ENCODE results near the gene TSPYL6.
A peak's percentile ranks its signal among the peaks of the same experiment; 100 is the strongest.

TSPYL6 gene

DNA sequence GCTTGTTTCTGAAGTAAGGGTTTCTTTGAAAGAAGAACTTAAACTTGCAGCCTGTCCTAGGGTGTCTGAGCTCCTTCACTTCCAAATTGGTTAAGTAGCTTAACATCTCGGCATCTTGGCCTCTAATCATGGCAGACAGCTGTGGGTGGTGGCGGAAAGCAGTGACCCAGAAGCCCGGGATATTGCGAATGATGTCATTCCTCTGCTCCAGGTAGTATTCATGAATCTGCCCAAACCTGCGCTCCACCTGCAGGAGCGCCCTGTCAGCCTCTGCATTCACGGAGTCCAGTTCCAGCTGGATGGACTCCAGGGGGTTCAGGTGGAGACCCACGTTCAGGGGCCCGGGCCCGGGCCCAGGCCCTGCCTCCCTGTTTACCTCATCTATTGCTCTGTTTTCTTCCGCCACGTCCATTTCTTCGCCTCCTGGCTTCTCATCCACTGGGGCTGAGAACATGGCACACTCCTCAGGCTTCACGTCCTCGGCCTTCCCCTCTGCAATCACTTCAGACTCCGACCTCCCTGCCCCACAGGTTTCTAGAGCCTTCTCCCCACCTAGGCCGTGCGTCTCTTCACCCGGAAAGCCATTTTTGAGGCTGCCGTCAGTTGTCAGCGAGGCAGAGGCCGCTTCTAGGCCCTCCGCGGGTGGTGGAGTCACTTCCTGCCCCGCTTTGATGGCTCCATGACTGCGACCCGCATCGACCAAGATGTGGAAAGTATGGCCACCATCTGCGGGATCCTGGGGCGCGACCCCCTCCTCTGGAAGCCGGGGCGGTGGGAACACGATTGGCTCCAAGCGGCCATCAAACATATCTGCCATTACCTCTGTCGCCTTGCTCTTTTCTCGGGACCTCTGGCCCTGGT lies 569 bp downstream of the TSPYL6 start:
- DNase-seq (no peak), ATAC-seq (no peak)

DNA sequence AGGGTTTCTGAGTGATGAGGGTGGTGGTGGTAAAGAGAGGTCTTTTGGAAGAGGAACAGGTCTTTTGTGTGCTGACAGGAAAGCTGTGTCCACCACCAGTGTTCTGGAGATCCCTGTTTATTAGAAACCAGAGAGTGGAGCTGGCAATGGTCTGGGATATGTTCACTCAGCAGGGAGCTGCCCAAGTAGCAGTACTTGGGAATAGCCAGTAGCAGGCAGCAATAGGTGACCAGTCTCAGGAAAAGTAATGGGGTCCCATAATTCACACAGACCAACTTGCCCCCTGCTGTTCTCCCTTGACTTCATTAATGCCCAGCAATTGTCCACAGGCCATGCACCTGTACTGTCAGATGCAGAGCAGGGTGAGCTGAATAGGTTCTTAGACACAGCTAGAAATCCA lies 1.8 kb downstream of the TSPYL6 start:
- no peak for DNase-seq
- ATAC-seq: no peak

DNA sequence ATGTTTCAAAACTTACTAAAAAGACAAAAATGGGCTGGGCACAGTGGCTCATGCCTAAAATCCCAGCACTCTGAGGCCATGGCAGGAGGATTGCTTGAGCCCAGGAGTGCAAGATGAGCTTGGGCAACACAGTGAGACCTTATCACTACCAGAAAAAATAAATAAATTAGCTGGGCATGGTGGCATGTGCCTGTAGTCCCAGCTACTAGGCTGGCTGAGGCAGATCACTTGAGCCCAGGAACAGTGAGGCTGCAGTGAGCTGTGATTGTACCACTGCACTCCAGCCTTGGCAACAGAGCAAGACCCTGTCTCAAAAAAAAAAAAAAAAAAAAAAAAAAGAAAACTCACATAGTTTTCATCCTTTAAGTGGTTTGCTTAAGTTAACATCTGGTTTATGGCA lies 6.4 kb downstream of the TSPYL6 start:
- ATAC-seq: no peak
- no peak for DNase-seq

- DNase-seq: no peak
- no peak for ATAC-seq
These were observed 8.9 kb downstream of the TSPYL6 start for GRCh38 chr2:54247115-54247514.

- ATAC-seq: no peak
- DNase-seq: no peak
These were observed 15.2 kb downstream of the TSPYL6 start for GRCh38 chr2:54240515-54241469.

DNA sequence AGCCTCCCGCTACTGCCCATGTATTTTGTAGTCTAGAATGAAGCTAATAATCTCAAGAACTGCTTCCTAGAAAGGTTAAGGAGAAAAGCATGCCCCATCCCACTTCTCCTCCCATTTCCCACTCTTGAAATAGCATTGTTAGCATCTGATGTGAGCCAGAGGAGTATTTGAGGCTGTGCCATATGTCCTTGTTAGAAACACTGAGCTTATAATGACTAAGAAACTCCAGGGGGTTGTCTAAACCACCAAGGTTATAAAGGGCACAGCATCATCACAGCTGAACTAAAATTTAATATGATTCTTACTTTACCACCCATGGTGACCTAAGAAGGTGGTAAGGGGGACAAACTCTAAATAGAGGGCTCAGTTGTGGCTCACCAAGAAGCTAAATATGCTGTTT lies 16.6 kb downstream of the TSPYL6 start:
- ATAC-seq (peak; percentile 49), DNase-seq (no peak)

DNA sequence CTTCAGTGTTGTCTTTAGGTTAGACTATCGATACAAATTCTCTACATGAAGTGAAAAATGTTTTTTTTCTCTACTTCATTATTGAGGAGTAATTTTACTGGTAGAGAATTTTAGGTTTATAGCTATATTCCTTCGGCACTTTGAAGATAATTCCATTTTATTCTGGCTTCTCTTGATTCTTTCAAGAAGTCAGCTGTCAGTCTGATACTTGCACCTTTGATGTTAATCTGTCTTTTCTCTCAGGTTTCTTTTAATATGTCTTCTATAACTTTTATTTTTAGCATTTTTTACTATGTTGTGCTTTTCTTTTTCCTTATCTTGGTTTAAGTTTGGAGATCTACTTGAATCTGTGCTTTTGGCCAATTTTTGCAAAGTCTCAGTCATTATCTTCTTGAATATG lies 18.6 kb downstream of the TSPYL6 start:
- no peak for DNase-seq
- no peak for ATAC-seq

GRCh38 chr2:54233832-54234649 lies 22.0 kb downstream of the TSPYL6 start:
- DNase-seq (no peak), ATAC-seq (no peak)

GRCh38 chr2:54228945-54229344 lies 27.1 kb downstream of the TSPYL6 start:
- no peak for ATAC-seq
- no peak for DNase-seq

DNA sequence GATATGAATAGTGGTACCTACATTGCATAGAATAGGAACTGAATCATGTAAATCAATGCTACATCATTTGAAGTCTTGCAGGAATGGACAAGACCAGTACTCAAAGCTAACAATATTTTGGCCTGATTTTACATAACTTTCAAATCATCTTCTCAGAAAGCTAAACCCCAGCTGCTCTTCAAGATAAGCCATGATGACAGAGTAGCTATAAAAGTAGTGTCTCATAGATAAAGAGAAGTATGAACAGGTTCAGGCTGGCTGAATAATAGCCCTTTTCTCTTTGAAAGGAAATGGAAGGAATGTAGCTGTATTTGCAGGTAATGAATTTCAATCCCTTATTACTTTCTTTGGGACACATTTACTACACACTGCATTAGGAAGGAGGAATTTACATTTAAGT lies 28.2 kb downstream of the TSPYL6 start:
- DNase-seq (no peak), ATAC-seq (no peak)

- DNase-seq: no peak
- ATAC-seq: no peak
These were observed 29.8 kb downstream of the TSPYL6 start for GRCh38 chr2:54226260-54226659.

DNA sequence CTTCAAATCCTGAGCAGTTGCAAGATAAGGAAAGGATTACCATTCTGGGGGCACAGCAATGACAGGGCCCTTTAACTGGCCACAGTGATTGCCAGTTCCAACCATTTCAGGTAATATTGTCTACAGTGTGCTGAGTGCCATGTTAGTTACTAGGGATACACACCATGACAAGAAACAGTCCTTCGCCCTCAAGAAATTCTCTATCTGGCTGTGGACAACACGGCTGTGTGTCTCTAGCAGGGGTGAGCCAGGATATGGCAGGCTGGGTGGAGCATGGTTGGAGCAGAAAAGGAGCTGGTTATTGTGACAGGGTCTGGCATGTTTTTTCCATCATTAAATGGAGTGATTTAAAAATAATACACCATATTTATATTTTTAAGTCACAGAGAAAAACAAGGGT lies 31.0 kb downstream of the TSPYL6 start:
- DNase-seq (no peak), ATAC-seq (no peak)

- no peak for ATAC-seq
- DNase-seq: no peak
These were observed 42.9 kb downstream of the TSPYL6 start for GRCh38 chr2:54213082-54213481.

DNA sequence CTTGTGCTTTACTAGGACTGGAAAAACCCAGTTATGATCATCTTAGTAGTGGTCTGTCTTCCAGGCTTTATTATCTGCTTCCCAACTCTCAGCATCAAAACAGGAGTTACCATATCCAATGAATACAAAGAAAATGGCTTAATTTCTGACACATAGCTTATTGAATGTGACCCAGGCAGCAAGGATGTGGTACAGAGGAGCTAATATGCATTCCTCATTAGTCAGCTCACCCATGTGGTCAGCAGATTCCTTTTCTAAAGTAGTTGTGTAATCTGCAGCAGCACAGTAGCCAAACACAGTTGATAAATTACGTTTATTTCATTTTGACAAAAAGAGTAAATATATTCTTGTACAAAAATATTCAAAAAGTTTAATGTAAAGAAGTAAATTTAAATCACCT lies 43.6 kb downstream of the TSPYL6 start:
- DNase-seq (no peak), ATAC-seq (no peak)

DNA sequence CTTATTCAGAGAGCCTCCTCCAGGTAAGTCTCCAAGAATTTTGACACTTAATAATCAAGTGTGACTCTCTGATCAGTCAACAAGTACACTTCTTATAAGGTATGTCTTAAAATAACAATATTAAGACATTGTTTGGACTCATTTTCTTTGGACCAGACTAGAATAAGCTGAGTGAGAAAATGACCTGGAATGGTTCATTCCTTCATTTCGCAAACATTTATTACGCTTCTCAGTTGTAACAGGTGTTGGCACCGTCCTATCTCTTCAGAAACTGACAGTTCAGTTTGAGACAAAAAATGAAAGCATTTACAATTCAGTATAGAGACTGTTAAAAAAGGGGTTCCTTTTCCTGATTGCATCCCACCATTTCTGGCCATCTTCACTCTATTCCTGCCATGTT lies 46.6 kb downstream of the TSPYL6 start:
- DNase-seq: no peak
- no peak for ATAC-seq

DNA sequence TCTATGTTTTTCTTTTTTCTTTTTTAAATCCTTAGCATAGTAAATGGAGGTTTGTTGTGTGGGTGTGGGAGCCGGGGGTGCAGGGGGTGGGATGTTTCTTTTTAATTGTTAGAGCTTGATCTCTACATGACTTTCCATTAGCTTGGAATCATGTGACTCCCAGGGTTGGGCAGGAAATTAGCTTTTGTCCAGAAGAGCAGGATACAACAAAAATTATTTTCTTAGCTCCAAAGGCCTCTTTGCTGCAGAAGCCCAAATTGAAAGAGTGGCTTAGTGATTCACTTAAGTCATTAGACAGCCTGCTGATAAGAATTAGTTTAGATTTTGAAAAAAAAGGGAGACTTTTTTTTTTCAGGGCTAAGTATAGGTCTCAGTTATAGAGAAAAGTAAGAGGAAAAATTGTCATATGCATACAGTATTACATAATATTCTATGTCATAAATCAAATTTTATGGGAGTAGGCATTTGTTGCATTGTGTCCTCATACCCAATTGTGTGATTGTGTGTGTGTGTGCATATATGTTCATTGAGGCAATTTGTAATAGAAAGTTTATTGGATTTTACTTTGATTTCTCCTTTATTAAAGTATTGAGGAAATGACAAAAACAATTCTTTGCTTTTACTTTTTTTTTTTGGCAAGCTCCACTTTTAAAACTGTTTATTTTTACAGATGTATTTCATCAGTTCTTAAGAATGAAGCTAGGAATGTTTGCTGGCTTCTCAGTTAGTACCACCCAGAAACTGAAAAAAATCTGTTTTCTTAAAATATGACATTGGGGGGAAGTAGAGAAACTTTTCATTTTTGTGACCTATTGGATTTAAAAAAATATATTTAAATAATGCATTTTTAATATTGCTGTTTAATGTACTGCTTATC lies 47.4 kb downstream of the TSPYL6 start:
- no peak for ATAC-seq
- DNase-seq: no peak

- DNase-seq (no peak), ATAC-seq (no peak)
These were observed 48.3 kb downstream of the TSPYL6 start for GRCh38 chr2:54207666-54208195.

DNA sequence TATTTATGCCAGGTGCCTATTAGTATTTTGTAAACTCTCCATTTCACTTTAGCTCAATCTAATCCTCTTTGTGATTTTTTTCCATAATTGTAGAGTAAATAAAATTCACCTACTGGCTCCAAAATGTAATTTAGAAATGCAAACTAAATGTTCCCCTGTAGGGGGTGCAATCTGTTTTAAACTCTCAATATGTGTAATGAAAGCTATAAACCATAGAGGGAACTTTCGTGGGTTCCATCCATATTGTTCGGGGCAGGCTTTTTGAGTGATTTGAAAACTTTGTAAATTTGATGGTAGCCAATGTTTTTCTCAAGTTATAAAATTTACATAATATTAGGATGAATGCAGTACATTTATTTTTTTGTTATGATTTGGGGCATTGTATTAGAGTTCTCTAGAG lies 49.4 kb downstream of the TSPYL6 start:
- no peak for DNase-seq
- no peak for ATAC-seq

GRCh38 chr2:54204476-54204875 lies 51.6 kb downstream of the TSPYL6 start:
- DNase-seq: no peak

More at GRCh38 chr2:54204476-54204875, 51.6 kb downstream of the TSPYL6 start:
- no peak for ATAC-seq
